GM11168 (cell line): ENCODE data around the gene STX1B.

Source experiments
- in situ Hi-C: fragments of 300-500 bp; cut with MboI; formaldehyde crosslinking; loops from one replicate; pipeline ENCODE4 v1.12.0; 2022; ENCODE audit warnings: low sequenced_read_pairs; ENCODE audit not compliant: unreplicated experiment

STX1B gene

DNA sequence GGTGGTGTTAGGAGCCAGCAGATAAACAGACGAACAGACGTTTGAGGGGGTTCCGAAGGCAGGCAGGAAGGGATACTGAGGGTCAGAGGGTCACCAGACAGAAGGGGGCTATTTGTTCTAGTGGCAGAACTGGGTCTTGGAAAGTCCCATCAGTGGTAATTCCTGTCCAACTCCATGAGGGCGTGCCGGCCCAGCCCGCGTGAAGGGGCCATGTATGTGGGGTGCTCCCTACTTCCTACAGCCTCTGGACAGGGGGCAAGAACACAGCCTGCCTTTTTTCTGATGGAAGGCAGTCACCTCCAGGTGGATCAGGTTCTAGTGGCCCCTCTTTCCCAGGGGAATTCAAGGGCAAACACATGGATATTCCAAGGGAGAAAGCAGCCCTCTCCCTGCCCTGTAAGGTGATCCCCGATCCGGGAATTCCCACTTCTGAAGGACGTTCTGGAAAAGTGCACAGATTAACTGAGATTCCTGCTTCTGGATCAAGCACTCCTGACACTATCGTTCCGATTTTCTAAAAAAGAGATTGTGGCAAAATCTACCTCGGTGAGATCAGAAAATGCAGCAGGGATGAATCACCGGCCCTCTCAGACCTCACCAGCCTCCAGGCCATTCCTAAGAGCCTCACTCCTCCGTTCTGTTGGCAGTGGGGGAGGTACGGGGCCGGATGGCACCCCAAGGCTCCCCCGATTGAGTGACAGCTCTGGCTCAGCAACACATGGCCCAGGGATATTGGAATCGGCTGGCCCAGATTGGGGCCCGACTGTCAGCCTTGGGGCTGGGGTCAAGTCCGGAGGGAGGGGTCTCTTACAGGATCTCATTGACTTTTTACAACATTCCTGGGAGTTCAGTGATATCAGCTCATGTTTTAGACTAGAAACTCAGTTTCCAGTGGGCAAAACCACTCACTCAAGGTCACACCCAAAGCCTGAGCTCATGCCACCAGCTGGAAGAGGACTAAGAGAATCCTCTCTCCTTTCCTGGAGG lies 12.4 kb downstream of the STX1B start:
- in situ Hi-C loops = loop anchor here (25.0 kb wide), 2 partner anchors 289 to 439 kb away; partner anchors contain the start of genes COX6A2 and ZNF843

DNA sequence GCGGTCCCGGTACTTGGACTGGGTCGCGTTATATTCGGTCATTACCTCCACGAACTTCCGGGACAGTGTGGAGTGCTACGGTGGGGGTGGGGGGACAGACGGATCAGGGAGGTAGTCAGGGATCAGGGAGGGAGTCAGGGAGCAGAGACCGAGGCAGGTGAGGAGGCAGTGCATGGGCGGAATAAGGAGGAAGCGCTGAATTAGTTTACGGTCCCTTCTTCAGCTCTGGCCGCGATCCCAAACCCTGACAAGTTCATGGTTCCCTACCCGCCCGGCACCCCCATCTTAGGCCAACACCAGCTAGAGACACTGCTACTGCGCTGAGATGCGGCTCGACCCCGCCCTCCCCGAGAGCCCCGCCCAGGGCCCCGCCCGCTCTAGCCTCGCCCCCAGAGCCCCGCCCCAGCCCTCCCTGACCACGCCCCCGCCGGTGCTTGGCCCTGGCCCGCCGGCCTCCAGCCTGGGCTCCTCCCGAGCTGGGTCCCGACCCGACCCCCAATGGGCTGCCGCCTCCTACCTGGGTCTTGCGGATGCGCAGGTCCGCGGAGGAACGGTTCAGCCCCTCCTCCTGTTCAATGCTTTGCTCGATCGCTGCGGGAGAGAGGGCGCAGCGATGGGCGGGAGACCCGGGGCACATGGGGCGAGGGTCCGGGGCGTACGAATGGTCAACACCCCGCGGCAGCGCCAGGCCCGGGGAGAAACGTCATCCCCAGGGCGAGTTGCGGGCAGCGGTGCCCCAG lies 13.3 kb downstream of the STX1B start:
- in situ Hi-C loops = loop anchor here (25.0 kb wide), 2 partner anchors 290 to 440 kb away; partner anchors contain the start of genes COX6A2 and ZNF843

DNA sequence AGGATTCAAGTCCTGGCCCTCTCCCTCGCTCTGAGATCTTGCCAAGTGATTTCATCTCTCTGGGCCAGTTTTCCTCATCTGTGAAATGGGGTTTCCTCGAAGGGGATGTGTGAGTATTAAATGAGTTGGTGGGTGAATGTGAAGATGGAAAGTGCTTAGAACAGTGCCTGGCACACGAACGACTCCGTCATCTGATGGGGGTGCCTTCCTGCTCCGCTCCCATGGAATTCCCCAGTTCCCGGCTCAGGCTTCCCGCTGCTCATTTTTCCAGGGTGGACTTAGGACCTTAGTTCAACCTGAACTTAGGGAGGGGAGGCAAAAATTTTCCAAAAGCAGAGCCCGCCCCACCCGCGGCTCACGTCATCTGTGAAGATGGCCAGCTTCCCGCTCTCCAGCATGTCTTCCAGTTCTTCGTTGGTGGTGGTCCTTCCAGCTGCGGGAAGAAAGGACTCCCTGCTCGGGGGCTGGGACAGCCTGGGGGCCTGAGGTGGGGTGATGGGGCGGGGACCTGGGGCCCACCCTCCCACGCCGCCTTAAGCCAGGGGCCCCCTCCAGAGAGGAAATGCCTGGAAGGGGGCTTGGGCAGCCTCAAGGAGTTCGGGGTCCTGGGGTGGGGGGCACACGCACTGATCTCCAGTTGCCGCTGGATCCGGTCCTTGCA lies 14.0 kb downstream of the STX1B start:
- in situ Hi-C loops = loop anchor here (25.0 kb wide), 2 partner anchors 291 to 441 kb away; partner anchors contain the start of genes COX6A2 and ZNF843

DNA sequence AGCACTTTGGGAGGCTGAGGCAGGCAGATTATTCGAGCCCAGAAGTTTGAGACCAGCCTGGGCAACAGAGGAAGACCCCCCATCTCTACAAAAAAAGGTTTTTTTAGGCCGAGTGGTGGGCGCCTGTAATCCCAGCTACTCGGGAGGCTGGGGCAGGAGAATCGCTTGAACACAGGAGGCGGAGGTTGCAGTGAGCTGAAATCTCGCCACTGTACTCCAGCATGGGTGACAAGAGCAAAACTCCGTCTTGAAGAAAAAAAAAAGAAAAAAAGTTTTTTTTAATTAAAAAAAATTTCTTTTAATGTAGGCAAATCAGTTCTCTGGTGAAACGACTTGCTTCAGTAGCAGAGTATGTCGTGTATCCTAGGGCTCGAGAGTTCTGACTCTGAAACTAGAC lies 14.5 kb downstream of the STX1B start:
- in situ Hi-C loops = loop anchor here (25.0 kb wide), 2 partner anchors 291 to 441 kb away; partner anchors contain the start of genes COX6A2 and ZNF843

DNA sequence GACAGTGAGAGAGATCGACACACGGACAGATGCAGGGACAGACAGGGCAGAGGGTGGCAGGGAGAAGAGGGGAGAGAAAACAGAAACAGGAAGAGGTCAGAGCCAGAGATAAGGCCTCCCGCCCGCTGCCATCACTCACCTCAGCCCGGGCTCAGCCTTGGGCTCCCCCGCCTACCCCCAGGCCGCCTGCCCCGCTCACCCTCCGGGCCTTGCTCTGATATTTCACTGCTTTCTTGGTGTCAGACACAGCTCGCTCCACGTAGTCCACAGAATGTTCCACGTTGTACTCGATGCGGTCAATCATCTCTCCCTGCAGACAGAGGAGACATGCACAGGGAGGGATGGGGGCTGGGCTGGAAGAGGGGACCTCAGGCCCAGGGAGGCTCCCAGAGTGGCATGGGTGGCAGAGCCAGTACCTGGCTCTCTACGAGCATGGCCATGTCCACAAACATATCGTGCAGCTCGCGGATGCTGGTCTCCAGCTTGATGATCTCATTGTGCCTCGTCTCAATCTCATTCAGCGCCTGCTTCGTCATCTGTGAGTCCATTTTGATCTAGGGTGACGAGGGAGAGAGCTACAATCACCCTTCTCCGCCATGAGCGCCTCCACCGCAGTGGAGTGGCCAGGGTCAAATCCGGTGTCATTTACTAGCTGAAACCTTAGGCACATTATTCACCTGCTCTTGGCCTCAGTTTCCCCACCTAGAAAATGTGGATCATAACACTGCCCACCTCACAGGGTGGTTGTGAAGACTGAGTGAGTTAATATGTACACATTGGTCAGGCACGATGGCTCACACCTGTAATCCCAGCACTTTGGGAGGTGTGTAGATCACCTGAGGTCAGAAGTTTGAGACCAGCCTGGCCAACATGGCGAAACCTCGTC lies 17.3 kb downstream of the STX1B start:
- in situ Hi-C loops = loop anchor here (25.0 kb wide), 2 partner anchors 294 to 444 kb away; partner anchors contain the start of genes COX6A2 and ZNF843

DNA sequence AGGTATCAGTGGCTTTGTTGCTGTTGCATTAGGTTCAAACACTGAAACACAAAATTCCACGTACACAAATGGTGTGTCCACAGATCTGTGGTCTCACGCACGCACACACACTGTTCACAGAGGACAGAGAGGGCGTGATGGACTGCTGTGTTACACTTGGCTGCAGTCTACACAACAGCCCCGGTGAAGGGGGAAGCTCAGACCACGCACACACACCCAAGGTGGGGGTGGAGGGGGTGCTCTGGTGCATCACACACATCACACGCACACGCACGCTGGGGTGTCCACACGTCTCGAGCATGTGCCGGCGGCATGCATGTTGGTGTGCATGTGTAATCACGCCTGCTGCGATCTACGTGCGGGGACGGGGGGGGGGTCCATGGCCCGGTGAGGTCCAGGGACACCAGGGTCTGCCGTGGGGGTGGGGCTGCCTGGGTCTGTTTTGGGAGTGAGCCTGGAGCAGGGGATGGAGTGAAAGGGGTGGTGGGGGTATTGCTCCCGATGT lies 18.1 kb downstream of the STX1B start:
- in situ Hi-C loops = loop anchor here (25.0 kb wide), 2 partner anchors 295 to 445 kb away; partner anchors contain the start of genes COX6A2 and ZNF843

- in situ Hi-C loops = loop anchor here (25.0 kb wide), 2 partner anchors 296 to 446 kb away; partner anchors contain the start of genes COX6A2 and ZNF843
These were observed 19.4 kb downstream of the STX1B start for GRCh38 chr16:30991052-30991451.

GRCh38 chr16:30990105-30990504 lies 20.3 kb downstream of the STX1B start:
- in situ Hi-C loops = loop anchor here (25.0 kb wide), 2 partner anchors 297 to 447 kb away; partner anchors contain the start of genes COX6A2 and ZNF843

DNA sequence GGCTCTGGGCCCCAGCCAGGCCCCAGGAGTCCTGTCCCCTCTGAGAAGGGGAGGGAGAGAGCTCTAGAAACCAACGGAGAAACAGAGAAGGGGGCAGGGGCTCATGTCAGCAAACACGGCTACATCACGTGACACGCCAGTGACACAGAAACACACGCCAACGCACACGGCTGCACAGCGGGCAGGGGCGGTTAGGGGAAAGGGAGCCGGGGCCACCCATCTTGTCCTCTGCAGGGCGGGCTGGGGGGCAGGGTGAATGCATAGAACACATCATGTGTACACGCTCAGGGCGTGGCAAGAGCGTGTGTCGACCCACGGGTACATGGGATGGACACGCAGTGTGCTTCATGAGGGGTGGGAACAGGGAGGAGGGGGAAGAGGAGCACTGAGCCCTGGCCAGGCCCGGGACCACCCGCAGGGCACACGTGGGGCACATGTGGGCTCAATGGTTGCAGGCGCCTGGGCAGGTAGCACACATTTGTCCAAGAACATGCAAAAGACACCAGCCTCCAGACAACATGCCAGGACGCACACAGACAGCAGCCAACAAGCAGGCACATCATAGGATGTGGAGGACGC lies 20.9 kb downstream of the STX1B start:
- in situ Hi-C loops = loop anchor here (25.0 kb wide), 2 partner anchors 298 to 448 kb away; partner anchors contain the start of genes COX6A2 and ZNF843

GRCh38 chr16:30987581-30988190 lies 22.8 kb downstream of the STX1B start:
- in situ Hi-C loops = loop anchor here (25.0 kb wide), 2 partner anchors 300 to 450 kb away; partner anchors contain the start of genes COX6A2 and ZNF843

- in situ Hi-C loops = loop anchor here (25.0 kb wide), 2 partner anchors 301 to 451 kb away; partner anchors contain the start of genes COX6A2 and ZNF843
These were observed 24.1 kb downstream of the STX1B start for GRCh38 chr16:30986129-30986991.

GRCh38 chr16:30985401-30986128 lies 24.9 kb downstream of the STX1B start:
- in situ Hi-C loops = loop anchor here (25.0 kb wide), 2 partner anchors 302 to 452 kb away; partner anchors contain the start of genes COX6A2 and ZNF843

GRCh38 chr16:30984669-30985400 lies 25.6 kb downstream of the STX1B start, which contains the start of gene HSD3B7:
Gene HSD3B7, plus strand, starts transcription at chr16:30985207. Its CDS starts 452 bp downstream, at chr16:30985659.
- in situ Hi-C loops = loop anchor here (25.0 kb wide), 2 partner anchors 302 to 452 kb away; partner anchors contain the start of genes COX6A2 and ZNF843

DNA sequence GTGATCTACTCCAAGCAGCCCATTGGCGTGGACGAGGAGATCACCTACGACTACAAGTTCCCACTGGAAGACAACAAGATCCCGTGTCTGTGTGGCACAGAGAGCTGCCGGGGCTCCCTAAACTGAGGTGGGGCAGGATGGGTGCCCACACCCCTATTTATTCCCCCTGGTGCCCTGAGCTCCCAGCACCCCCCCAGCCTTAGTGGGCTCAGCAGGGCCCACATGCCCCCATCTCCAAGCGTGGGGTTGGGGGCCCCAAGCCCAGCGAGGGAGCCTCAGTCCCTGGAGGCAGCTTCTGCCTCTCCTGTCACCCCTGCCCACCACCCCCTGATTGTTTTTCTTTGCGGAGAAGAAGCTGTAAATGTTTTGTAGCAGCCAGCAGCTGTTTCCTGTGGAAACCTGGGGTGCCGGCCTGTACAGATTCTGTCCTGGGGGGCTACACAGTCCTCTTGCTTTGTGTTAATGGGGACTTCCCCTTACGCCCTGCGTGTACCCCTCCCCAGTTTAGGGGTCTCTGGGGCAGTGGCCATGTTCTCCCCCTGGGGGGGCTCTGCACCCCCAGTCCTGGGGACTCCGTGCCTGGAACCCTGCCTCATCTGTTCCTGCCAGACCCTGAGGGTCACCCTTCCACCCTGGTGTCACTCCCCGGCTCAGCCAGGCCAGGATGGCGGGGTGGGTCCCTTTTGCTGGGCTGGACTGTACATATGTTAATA lies 26.4 kb downstream of the STX1B start:
- in situ Hi-C loops = loop anchor here (25.0 kb wide), 2 partner anchors 303 to 453 kb away; partner anchors contain the start of genes COX6A2 and ZNF843
